Activated CD4-positive, alpha-beta T cell treated with anti-CD3 and anti-CD28 coated beads, Interleukin-2, amount 50 U/mL, for 48 hours (primary cell): ENCODE measurements around the gene CKAP2.
"Not testable (repeated sequence)": the region's sequence is repeated elsewhere in the genome, so short reads cannot be mapped to it uniquely, and the experiment has no call there.

Source experiments
- DNase-seq, 2 experiments: peaks; one replicate each; pipeline ENCODE4 v3.0.0-alpha.2; 2020

CKAP2 gene

DNA sequence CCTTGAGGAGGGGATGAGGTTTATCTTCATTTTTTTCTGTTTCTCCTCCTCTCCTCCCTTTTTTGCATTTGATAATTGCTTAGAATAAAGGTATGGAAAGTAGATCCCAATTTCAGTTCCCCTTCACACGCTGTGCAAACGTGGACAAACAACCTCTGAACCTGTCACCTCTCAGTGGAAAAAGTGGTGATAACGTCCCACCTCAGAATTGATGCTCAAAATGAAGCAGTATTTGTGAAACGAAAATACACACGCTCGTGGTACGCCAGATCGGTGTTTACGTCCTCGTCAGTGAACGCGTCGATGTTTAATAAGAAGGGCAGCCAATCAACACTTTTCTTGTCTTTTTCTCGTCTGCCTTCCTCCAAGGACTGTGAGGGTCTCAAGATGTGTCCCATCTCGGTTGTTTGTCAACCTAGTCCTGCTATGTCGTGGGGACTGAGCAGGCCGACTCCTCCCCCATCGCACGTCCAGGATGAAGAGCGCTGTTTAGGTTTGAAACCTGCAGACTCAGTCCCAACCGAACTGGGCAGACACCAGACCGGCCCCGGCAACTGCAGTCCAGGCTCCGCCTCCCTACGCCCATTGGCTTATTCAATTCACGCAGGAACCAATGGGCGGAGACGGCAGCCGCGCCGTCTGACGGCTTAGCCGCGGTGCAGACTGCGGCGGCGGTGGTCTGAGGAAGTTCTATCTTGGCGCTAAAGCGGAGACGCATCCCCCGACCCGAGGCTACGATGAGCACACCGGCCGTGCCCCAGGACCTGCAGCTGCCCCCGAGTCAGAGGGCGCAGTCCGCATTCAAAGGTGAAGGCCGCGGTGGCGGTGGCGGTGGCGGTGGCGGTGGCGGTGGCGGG, at the start of gene CKAP2:
TSS of gene CKAP2 (plus strand) at position 659 of the 857 bp plus-strand sequence. CDS start at position 738, 79 bp downstream.
- peak; percentile 94 to 96 for DNase-seq

DNA sequence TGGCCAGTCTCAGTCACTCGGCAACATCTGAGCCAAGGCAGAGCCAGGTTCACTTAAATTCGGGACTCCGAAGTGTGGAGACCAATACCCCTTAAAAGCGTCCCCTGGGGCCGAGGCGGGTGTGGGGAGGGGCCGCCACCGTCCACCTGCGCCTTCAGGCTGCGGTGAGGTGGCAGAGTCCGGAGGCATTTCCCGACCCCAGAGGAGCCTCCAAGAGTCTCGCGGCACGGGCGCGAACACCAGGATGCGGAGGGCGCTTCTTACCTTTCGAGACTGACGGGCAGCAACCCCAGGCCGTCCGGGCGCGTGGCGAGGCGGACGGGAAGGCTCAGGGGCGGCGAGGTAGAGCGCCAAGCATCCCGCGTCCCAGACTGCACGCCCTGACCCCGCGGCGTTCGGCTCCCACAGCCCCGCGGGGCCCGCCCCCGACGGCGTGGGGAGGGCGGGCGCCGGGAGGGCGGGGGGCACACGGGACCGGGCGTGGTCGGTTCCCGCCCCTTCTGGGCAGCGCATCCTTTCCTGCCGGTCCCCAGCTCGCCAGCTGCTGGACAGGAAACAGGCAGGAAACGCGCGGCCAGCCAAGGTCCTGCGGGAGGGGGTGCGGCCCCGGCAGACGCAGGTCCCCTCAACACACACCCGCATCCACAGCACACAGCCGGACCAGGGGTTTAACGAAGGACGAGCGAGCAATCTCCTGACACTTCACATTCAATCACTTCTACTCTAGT, 49.3 kb upstream of the CKAP2 start, which contains the start of gene THSD1:
TSS of gene THSD1 (minus strand) at position 406 of the 728 bp plus-strand sequence. CDS start 3,572 bp downstream, outside the sequence.
- peak; percentile 14 to 21 for DNase-seq

GRCh38 chr13:52406629-52407028, 48.6 kb upstream of the CKAP2 start:
- no peak for DNase-seq

- not testable (repeated sequence) for DNase-seq
Measured at GRCh38 chr13:52407436-52407835, 47.8 kb upstream of the CKAP2 start.

- not testable (repeated sequence) for DNase-seq
Measured at GRCh38 chr13:52408071-52408658, 47.1 kb upstream of the CKAP2 start.

GRCh38 chr13:52411629-52412028, 43.6 kb upstream of the CKAP2 start:
- DNase-seq = no peak

- no peak for DNase-seq
Measured at GRCh38 chr13:52412128-52412527, 43.1 kb upstream of the CKAP2 start.

DNA sequence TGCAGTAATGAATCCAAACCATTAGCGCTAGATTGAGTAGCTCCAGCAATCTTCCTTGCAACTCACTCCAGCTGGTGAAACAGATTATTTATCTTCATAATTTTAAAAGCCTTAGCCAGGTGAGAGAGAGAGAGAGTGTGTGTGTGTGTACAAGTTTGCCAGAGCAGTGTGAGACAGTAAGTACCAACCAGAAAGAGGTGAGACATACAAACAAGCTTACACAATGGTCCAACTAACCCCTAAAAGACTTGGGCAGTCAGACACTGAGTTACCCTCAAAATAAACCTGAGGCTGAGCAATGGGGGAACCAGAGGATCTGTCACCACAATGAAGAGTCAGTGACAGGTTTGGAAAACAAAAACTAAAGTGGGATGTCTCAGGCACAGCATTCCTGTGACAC, 41.2 kb upstream of the CKAP2 start:
- DNase-seq = no peak

GRCh38 chr13:52414963-52415362, 40.3 kb upstream of the CKAP2 start:
- no peak for DNase-seq

- no peak for DNase-seq
Measured at GRCh38 chr13:52419080-52419479, 36.2 kb upstream of the CKAP2 start.

GRCh38 chr13:52421216-52421615, 34.1 kb upstream of the CKAP2 start:
- no peak for DNase-seq

- no peak for DNase-seq
Measured at GRCh38 chr13:52428295-52428694, 27.0 kb upstream of the CKAP2 start.

- no peak for DNase-seq
Measured at GRCh38 chr13:52432456-52432855, 22.8 kb upstream of the CKAP2 start.

DNA sequence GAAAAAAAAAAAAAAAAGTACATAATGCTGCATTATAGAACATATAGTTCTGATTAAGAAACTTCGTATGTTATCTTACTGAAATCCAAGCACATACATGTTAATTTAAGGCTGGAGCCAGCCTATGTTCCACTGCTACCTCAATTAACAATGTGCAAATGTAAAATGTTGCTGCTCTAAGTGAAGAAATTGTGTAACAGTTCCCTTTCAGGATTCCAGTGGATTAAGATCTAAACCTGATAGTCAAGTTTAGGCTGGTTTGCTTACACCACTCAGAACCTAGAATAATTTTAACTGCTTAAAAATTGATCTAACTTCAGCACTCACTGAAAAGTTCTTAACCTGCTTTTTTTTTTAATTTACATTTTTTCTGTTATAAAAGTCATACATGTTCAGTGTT, 9.0 kb upstream of the CKAP2 start:
- DNase-seq = no peak

DNA sequence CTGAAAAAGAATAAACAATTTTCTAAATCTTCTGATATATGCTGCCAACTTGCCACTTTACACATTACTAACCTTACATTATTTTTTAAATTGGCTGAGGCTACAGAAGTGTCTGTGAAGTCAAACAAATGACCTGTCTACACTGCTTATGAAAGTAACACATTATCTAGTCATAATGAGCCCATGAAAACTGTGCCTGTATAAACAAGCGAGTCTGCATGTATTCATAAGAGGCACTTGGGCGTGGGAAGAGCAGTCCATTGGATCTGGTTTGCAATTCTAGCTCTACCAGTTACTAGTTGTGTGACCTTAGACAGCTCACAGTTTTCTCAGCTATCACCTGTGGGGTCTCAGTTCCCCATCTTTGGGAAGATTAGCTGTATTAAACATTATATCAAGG, 7.9 kb upstream of the CKAP2 start:
- no peak for DNase-seq

DNA sequence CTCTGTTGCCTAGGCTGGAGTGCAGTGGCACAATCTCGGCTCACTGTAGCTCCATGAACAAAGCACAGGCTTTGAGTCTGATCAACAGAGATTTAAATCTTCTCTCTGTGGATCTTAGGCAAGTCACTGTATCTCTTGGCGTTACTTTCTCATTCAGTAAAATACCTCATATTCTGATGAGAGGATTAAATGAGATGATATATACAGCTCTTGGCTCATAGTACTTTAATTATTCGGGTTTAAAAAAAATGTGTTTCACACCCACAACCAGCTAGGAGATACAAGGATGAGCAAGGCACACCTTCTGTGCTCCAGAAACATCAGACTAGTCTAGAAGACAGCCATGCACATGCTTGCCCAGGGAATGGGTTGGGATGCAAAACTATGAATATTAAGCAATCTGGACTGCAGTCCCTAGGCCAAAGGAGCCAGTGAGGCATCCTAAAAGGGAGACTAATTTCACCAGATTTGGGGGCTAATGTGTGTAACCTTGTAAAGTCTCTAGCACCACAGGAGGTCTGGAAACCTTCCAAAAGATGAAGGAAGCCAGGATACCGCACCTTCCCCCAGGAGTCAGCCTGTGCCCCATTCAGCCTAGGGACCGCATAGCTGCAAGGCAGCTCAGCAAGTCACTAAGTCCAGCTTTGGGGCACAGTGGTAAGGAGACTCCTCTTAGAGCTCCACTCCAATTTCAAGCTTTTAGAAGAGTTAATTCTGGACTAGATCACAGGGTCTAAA, 7.3 kb upstream of the CKAP2 start:
- DNase-seq = no peak

- DNase-seq = no peak
Measured at GRCh38 chr13:52449331-52450011, 5.8 kb upstream of the CKAP2 start.

DNA sequence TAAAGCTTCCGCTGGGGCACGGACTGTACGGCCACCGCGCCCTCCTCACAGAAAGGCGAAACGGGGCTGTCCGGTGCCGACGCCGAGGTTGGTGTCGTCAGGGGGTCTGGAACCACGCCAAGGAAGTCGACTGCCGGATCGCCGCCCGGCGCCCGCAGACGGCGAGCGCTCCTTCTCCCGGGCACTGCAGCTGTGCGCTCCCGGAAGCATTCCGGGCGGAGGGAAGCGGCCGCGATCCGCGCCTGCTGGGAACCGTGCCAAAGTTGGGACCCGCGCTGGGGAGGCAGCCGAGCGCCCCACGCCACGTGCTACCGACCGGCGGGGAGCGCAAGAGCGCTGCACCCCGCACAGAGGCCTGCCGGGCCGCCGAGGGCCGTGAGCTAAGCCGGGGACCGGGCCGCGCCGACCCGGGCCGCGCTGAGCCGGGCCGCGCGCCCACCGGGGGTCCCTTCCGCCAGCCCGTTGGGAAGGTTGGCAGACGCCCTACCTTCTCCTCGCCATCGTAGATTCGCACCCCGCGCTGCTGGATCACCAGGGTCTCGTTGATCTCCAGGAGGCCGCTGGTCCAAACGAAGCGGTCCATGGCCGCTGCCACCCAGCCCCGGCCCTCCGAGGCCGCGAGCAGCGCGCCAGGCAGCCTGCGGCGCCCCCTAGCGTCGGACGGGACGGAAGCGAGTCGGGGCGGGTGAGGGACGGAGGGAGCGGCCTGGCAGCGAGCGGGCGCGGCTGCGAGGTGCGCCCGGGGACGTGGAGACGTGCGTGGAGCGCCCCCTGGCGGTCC, 5.1 kb upstream of the CKAP2 start, which contains the start of gene VPS36:
TSS of gene VPS36 (minus strand) at position 623 of the 781 bp plus-strand sequence. CDS start at position 583, 40 bp downstream.
- peak; percentile 95 to 96 for DNase-seq

DNA sequence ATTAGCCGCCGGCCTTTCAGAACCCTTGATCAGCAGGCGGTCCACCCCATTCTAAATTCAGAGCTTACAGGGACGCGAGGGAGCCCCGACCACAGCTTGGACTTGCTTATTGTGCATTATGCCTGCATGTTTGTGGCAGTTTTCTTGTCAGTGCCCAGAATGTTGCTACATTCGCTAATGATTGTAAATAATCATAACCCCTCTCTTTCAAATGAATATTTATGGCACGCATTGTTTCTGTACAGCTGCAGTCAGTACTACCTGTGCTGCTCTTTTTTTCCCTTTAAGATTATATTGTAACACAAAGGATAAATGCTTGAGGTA, 4.5 kb upstream of the CKAP2 start:
- no peak for DNase-seq

DNA sequence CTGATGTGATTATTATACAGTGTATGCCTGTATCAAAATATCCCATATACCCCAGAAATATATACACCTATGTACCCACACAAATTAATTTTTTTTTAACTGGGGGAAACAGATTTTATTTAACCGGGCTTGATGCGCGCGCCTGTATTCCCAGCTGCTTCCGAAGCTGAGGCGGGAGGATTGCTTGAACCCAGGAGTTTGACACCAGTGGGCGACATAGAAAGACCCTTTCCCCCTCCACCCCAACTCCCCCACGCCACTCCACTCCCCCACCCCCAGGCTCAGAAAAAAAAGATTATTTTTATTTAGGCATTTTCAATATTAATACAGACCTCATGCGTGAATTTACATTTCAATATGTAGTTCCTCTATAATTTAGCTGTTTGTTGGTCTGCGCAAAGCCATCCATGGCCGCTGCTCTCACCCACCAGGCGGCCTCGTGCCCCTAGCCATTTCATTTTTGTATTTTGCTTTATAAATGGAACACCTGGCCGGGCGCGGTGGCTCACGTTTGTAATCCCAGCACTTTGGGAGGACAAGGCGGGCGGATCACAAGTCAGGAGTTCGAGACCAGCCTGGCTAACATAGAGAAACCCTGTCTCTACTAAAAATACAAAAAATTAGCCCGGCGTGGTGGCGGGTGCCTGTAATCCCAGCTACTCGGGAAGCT, 4.0 kb upstream of the CKAP2 start:
- DNase-seq = no peak

DNA sequence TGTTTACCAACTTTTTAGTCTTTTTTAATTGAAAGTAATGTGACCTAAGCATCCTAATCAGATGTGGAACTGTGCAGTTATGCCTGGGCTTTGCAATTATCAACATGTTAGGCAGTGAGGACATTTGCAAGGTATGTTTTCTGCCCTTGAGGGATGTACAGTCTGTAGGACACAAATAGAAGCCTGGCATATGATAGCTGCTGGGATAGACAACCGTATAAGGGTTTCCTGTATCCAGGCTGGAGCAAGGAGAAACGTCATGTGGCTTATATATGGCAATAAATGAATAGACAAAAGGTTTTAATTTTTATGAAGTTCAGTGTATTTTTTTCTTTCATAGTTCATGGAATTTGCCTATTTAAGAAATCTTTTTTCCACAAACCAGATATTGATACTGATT, 2.8 kb upstream of the CKAP2 start:
- DNase-seq = no peak
